SK-N-MC (cell line): Measurements from ENCODE around the gene AIFM1.

Experiments used
- FOXP2 ChIP-seq: optimal IDR thresholded peaks from 2 replicates; pipeline ENCODE3; 2011; ENCODE audit warnings: mild to moderate bottlenecking, moderate library complexity; ENCODE audit not compliant: insufficient read depth; ENCODE audit errors: extremely low read length, control extremely low read depth
- POLR2AphosphoS5 ChIP-seq: IDR thresholded peaks from 2 replicates; pipeline ENCODE4 v1.6.1; 2012; ENCODE audit warnings: mild to moderate bottlenecking, low read depth, low read length, borderline replicate concordance

- TF ChIP-seq FOXP2 (no peak), POLR2AphosphoS5 (no peak)
These were observed 5.9 kb downstream of the AIFM1 start for GRCh38 chrX:130159776-130160175.
